ENCODE results near the gene IL1RAPL2.
"Not testable (repeated sequence)": the region's sequence is repeated elsewhere in the genome, so short reads cannot be mapped to it uniquely, and the experiment has no call there.

Gene IL1RAPL2

DNA sequence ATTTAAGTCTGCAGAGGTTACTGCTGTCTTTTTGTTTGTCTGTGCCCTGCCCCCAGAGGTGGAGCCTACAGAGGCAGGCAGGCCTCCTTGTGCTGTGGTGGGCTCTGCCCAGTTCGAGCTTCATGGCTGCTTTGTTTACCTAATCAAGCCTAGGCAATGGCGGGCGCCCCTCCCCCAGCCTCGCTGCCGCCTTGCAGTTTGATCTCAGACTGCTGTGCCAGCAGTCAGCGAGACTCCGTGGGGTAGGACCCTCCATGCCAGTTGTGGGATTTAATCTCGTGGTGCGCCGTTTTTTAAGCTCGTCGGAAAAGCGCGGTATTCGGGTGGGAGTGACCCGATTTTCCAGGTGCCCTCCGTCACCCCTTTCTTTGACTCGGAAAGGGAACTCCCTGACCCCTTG is 111.5 kb downstream of the IL1RAPL2 start:
- 81% methylated on average over 18 of the region's 18 CpGs for WGBS
- not testable (repeated sequence) for H3K4me1 ChIP-seq (ENCODE audit: insufficient read depth, low read length); H3K9me3 ChIP-seq (ENCODE audit: insufficient read depth, low read depth, low read length); H3K27ac ChIP-seq (ENCODE audit: low read depth, low read length); H3K4me3 ChIP-seq (ENCODE audit: low read length); H3K9ac ChIP-seq (ENCODE audit: low read depth, low read length); H3K36me3 ChIP-seq (ENCODE audit: insufficient read depth, low read length); H3K27me3 ChIP-seq (ENCODE audit: insufficient read depth, low read length)

- H3K9ac ChIP-seq (ENCODE audit: low read depth, low read length) = no peak overlapping the region
- peaks cover 9% of the 10 kb centered on the region for H3K4me1 ChIP-seq (ENCODE audit: insufficient read depth, low read length)
- 83% methylated on average over 1 of the region's 2 CpGs for WGBS
- no peaks in the 10 kb centered on the region for H3K36me3 ChIP-seq (ENCODE audit: insufficient read depth, low read length)
- no peak overlapping the region for H3K27ac ChIP-seq (ENCODE audit: low read depth, low read length)
- H3K4me3 ChIP-seq (ENCODE audit: low read length) = no peak overlapping the region
- H3K9me3 ChIP-seq (ENCODE audit: insufficient read depth, low read depth, low read length) = no peaks in the 10 kb centered on the region
- no peaks in the 10 kb centered on the region for H3K27me3 ChIP-seq (ENCODE audit: insufficient read depth, low read length)
Measured at GRCh38 chrX:104679175-104679574, 113.2 kb downstream of the IL1RAPL2 start.

DNA sequence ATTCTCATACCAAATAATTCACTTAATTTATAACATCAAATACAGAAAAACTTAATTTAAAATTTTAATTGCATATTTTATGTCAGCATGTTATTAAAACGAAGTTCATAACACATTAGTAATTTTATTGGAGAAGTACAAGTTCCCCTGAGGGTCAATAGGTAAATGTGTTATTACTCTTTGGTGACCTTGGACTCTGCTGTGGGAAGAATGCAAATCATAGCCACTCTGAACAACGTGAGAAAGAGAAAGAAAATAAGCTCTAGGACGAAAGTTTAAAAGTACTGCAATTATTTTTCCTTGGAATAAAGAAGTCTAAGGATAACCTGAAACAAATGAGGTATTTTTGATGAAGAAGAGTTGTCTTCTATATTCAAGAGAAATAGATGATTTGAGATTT is 115.2 kb downstream of the IL1RAPL2 start:
- no peaks in the 10 kb centered on the region for H3K9me3 ChIP-seq (ENCODE audit: insufficient read depth, low read depth, low read length)
- peaks cover 9% of the 10 kb centered on the region for H3K4me1 ChIP-seq (ENCODE audit: insufficient read depth, low read length)
- no peak overlapping the region for H3K9ac ChIP-seq (ENCODE audit: low read depth, low read length)
- no peak overlapping the region for H3K4me3 ChIP-seq (ENCODE audit: low read length)
- no peak overlapping the region for H3K27ac ChIP-seq (ENCODE audit: low read depth, low read length)
- no peaks in the 10 kb centered on the region for H3K27me3 ChIP-seq (ENCODE audit: insufficient read depth, low read length)
- H3K36me3 ChIP-seq (ENCODE audit: insufficient read depth, low read length) = no peaks in the 10 kb centered on the region
- 85% methylated on average over 2 of the region's 3 CpGs for WGBS

DNA sequence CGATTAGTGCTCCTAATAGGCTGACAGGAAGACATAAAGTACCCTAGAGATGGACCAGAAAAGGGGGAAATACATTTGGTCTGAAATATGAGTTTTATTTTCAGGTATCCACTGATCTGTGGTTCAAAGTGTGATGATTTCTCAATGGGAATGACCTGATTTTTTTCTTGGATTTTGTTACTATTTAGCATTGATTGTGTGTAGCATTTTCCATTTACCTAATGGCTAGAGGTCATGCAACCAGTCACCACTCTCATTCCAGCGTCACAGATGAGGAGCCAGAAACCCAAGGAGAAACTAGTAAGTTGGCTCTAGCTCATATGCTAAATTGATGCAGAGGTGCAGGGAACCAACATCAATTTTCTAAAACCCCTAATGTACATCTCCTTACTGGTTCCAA is 118.1 kb downstream of the IL1RAPL2 start:
- no peaks in the 10 kb centered on the region for H3K9me3 ChIP-seq (ENCODE audit: insufficient read depth, low read depth, low read length)
- no peak overlapping the region for H3K4me3 ChIP-seq (ENCODE audit: low read length)
- no peaks in the 10 kb centered on the region for H3K27me3 ChIP-seq (ENCODE audit: insufficient read depth, low read length)
- H3K36me3 ChIP-seq (ENCODE audit: insufficient read depth, low read length) = no peaks in the 10 kb centered on the region
- WGBS = 100% methylated on average over 2 of the region's 2 CpGs
- no peak overlapping the region for H3K9ac ChIP-seq (ENCODE audit: low read depth, low read length)
- no peak overlapping the region for H3K27ac ChIP-seq (ENCODE audit: low read depth, low read length)
- peaks cover 7% of the 10 kb centered on the region for H3K4me1 ChIP-seq (ENCODE audit: insufficient read depth, low read length)

- Histone ChIP-seq H3K4me3 (ENCODE audit: low read length) (no peak overlapping the region), H3K4me1 (ENCODE audit: insufficient read depth, low read length) (no peaks in the 10 kb centered on the region), H3K27me3 (ENCODE audit: insufficient read depth, low read length) (no peaks in the 10 kb centered on the region), H3K9ac (ENCODE audit: low read depth, low read length) (no peak overlapping the region), H3K36me3 (ENCODE audit: insufficient read depth, low read length) (no peaks in the 10 kb centered on the region), H3K9me3 (ENCODE audit: insufficient read depth, low read depth, low read length) (no peaks in the 10 kb centered on the region), H3K27ac (ENCODE audit: low read depth, low read length) (no peak overlapping the region)
- WGBS = 94% methylated on average over 8 of the region's 9 CpGs
Measured at GRCh38 chrX:104695593-104695992, 129.6 kb downstream of the IL1RAPL2 start.

GRCh38 chrX:104696667-104697066 is 130.7 kb downstream of the IL1RAPL2 start:
- WGBS = 100% methylated on average over 1 of the region's 1 CpG
- H3K36me3 ChIP-seq (ENCODE audit: insufficient read depth, low read length) = no peaks in the 10 kb centered on the region
- no peaks in the 10 kb centered on the region for H3K9me3 ChIP-seq (ENCODE audit: insufficient read depth, low read depth, low read length)
- no peaks in the 10 kb centered on the region for H3K27me3 ChIP-seq (ENCODE audit: insufficient read depth, low read length)
- H3K27ac ChIP-seq (ENCODE audit: low read depth, low read length) = no peak overlapping the region
- H3K4me1 ChIP-seq (ENCODE audit: insufficient read depth, low read length) = no peaks in the 10 kb centered on the region
- no peak overlapping the region for H3K9ac ChIP-seq (ENCODE audit: low read depth, low read length)
- no peak overlapping the region for H3K4me3 ChIP-seq (ENCODE audit: low read length)

DNA sequence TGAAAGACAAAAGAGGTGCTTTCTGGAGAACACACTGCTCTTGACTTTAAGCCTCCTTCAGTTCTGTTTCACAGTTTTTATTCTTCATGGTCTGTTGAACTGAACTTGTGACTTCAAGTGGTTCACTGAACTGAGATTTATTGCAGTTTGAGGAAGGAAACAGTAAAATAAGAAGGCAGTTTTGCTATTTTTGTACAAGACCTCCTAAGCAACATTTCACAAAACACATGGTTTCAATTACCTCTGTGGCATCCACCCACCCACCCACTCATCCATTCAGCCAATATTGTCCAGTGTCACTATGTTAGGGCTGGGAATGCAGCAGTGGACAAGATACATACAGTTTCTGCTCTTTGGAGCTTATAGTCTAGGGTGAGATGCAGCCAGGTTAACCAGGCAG is 131.3 kb downstream of the IL1RAPL2 start:
- no peak overlapping the region for H3K4me3 ChIP-seq (ENCODE audit: low read length)
- H3K27me3 ChIP-seq (ENCODE audit: insufficient read depth, low read length) = no peaks in the 10 kb centered on the region
- no peaks in the 10 kb centered on the region for H3K36me3 ChIP-seq (ENCODE audit: insufficient read depth, low read length)

GRCh38 chrX:104707042-104707441 is 141.0 kb downstream of the IL1RAPL2 start:
- 80% methylated on average over 2 of the region's 4 CpGs for WGBS
- Histone ChIP-seq H3K4me1 (ENCODE audit: insufficient read depth, low read length) (no peaks in the 10 kb centered on the region), H3K27me3 (ENCODE audit: insufficient read depth, low read length) (no peaks in the 10 kb centered on the region), H3K27ac (ENCODE audit: low read depth, low read length) (no peak overlapping the region), H3K4me3 (ENCODE audit: low read length) (no peak overlapping the region), H3K9me3 (ENCODE audit: insufficient read depth, low read depth, low read length) (no peaks in the 10 kb centered on the region), H3K9ac (ENCODE audit: low read depth, low read length) (no peak overlapping the region), H3K36me3 (ENCODE audit: insufficient read depth, low read length) (no peaks in the 10 kb centered on the region)

More for the DNA sequence above, 131.3 kb downstream of the IL1RAPL2 start:
- no peak overlapping the region for H3K9ac ChIP-seq (ENCODE audit: low read depth, low read length)
- H3K9me3 ChIP-seq (ENCODE audit: insufficient read depth, low read depth, low read length) = no peaks in the 10 kb centered on the region
- no peaks in the 10 kb centered on the region for H3K4me1 ChIP-seq (ENCODE audit: insufficient read depth, low read length)
- H3K27ac ChIP-seq (ENCODE audit: low read depth, low read length) = no peak overlapping the region

DNA sequence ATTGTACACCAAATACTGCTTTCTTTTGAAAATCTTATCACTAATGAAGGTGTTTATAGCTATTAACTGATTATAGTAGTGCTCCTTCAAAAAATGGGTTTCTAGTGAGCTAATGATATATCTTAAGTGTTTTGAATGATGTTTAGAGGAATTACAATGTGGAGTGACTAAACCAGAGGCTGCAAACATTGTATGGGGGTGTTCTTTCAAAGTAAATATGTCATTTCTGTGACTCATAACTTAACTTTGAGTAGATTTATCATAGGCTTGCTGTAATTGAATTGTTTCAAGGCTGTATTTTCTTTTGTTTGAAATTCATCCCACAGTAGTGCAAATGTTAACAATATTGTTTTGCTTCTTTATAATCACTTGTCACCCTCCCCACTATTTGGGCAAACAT is 141.6 kb downstream of the IL1RAPL2 start:
- no peak overlapping the region for H3K4me3 ChIP-seq (ENCODE audit: low read length)
- H3K9me3 ChIP-seq (ENCODE audit: insufficient read depth, low read depth, low read length) = no peaks in the 10 kb centered on the region
- H3K36me3 ChIP-seq (ENCODE audit: insufficient read depth, low read length) = no peaks in the 10 kb centered on the region
- no peaks in the 10 kb centered on the region for H3K4me1 ChIP-seq (ENCODE audit: insufficient read depth, low read length)
- no peaks in the 10 kb centered on the region for H3K27me3 ChIP-seq (ENCODE audit: insufficient read depth, low read length)
- no peak overlapping the region for H3K27ac ChIP-seq (ENCODE audit: low read depth, low read length)
- no peak overlapping the region for H3K9ac ChIP-seq (ENCODE audit: low read depth, low read length)

- H3K27me3 ChIP-seq (ENCODE audit: insufficient read depth, low read length) = no peaks in the 10 kb centered on the region
- no peaks in the 10 kb centered on the region for H3K9me3 ChIP-seq (ENCODE audit: insufficient read depth, low read depth, low read length)
- no CpG with 5 or more reads among the region's 1 CpG for WGBS
- no peaks in the 10 kb centered on the region for H3K36me3 ChIP-seq (ENCODE audit: insufficient read depth, low read length)
- H3K4me1 ChIP-seq (ENCODE audit: insufficient read depth, low read length) = no peaks in the 10 kb centered on the region
- H3K27ac ChIP-seq (ENCODE audit: low read depth, low read length) = no peak overlapping the region
- no peak overlapping the region for H3K4me3 ChIP-seq (ENCODE audit: low read length)
- no peak overlapping the region for H3K9ac ChIP-seq (ENCODE audit: low read depth, low read length)
Measured at GRCh38 chrX:104712515-104712914, 146.5 kb downstream of the IL1RAPL2 start.

DNA sequence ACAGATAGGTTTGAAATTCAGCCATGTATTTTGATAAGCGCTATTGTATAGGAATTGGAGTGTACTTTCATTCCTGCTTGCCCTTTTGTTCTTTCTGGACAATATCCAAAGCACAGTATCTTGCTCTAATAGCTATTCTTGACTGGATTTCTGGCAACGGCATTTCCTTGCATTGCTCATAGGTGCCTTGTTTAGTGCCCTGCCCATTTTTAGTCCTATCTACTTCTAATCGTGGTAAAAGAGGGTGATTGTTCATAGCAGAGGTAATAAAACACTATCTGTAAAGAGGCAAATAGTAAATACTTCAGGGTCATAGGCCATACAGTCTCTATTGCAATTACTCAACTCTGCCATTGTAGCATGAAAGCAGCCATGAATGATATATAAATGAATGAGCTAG is 155.9 kb downstream of the IL1RAPL2 start:
- no peak overlapping the region for H3K4me3 ChIP-seq (ENCODE audit: low read length)
- H3K9ac ChIP-seq (ENCODE audit: low read depth, low read length) = no peak overlapping the region
- H3K4me1 ChIP-seq (ENCODE audit: insufficient read depth, low read length) = no peaks in the 10 kb centered on the region
- H3K27me3 ChIP-seq (ENCODE audit: insufficient read depth, low read length) = no peaks in the 10 kb centered on the region
- no peaks in the 10 kb centered on the region for H3K9me3 ChIP-seq (ENCODE audit: insufficient read depth, low read depth, low read length)
- WGBS = 78% methylated on average over 2 of the region's 3 CpGs
- H3K36me3 ChIP-seq (ENCODE audit: insufficient read depth, low read length) = no peaks in the 10 kb centered on the region
- no peak overlapping the region for H3K27ac ChIP-seq (ENCODE audit: low read depth, low read length)

- Histone ChIP-seq H3K9ac (ENCODE audit: low read depth, low read length) (no peak overlapping the region), H3K27ac (ENCODE audit: low read depth, low read length) (no peak overlapping the region), H3K27me3 (ENCODE audit: insufficient read depth, low read length) (no peaks in the 10 kb centered on the region), H3K4me3 (ENCODE audit: low read length) (no peak overlapping the region), H3K9me3 (ENCODE audit: insufficient read depth, low read depth, low read length) (no peaks in the 10 kb centered on the region), H3K4me1 (ENCODE audit: insufficient read depth, low read length) (no peaks in the 10 kb centered on the region), H3K36me3 (ENCODE audit: insufficient read depth, low read length) (no peaks in the 10 kb centered on the region)
- WGBS = 96% methylated on average over 3 of the region's 3 CpGs
Measured at GRCh38 chrX:104728456-104728855, 162.5 kb downstream of the IL1RAPL2 start.

Measured in HUES64 (cell line).